LNCaP clone FGC (cell line): ENCODE results near the gene CUZD1.

Experiments used
- DNase-seq: peaks from one replicate; pipeline ENCODE4 v3.0.0-alpha.2; 2011; ENCODE audit warnings: low read depth
- H3K4me3 ChIP-seq: 2 replicates; pipeline ENCODE4 v1.5.1; 2011; ENCODE audit warnings: mild to moderate bottlenecking, low read depth, low read length, control low read depth
- CTCF ChIP-seq: IDR thresholded peaks from 2 replicates; pipeline ENCODE4 v1.5.1; 2012; ENCODE audit warnings: mild to moderate bottlenecking; ENCODE audit not compliant: control insufficient read depth, insufficient read depth; ENCODE audit errors: extremely low read depth

The CUZD1 gene

GRCh38 chr10:122786269-122786668 is 59.4 kb downstream of the CUZD1 start:
- peak; percentile 13 for DNase-seq
- no peak for TF ChIP-seq CTCF
- H3K4me3 ChIP-seq: no peak overlapping the region

GRCh38 chr10:122782911-122783310 is 62.7 kb downstream of the CUZD1 start:
- no peak for TF ChIP-seq CTCF
- H3K4me3 ChIP-seq: no peak overlapping the region
- no peak for DNase-seq
